ENCODE results near the gene GNAT3. TPM values are rescaled to one million over a fixed set of nuclear protein-coding genes. Genes with fewer than 3 reads are reported as not detected.

Gene GNAT3
- total and polyA plus RNA-seq, 12 donors, result not detected

DNA sequence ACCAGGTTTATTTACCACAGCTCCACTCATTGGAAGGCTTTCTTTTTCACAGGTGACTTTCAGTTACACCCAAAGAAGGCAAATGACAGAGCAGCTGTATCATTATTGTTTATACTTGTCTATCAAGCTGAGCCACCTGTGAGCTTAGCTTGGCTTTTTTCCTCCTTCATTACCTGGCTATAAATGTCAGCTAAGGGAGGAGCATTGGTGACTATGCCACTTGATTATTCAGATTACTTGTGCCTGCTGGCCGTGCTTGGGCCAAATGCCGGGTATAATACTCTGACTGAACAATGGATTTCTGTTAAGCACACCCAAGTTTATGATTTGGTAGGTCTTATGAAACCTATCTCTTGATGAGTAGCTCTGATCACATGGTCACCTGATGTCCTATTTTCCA lies 9.9 kb upstream of the GNAT3 start:
- no peak overlapping the region for H3K4me3 ChIP-seq
- no peak overlapping the region for H3K27ac ChIP-seq
- TF ChIP-seq POLR2A (IDR thresholded peaks at IDR 0.05), result no peak
- no peak for TF ChIP-seq CTCF (IDR thresholded peaks at IDR 0.05)
- no peaks in the 10 kb centered on the region for H3K36me3 ChIP-seq (replicated peaks in 1 of 2)
- H3K4me1 ChIP-seq (replicated peaks in 1 of 2), result peaks cover 10% of the 10 kb centered on the region in 2 donors
- no peak for DNase-seq
- H3K27me3 ChIP-seq, result no peaks in the 10 kb centered on the region
- 95 to 100% (median 99%) methylated on average over 2 of the region's 2 CpGs for WGBS, 4 donors
- no peaks in the 10 kb centered on the region for H3K9me3 ChIP-seq (replicated peaks in 1 of 3)
- intact Hi-C loops (cut with DNase I), result no loop called here

GRCh38 chr7:80520199-80520598 lies 8.3 kb upstream of the GNAT3 start:
- TF ChIP-seq POLR2A (IDR thresholded peaks at IDR 0.05), result no peak
- TF ChIP-seq CTCF (IDR thresholded peaks at IDR 0.05), result no peak
- H3K4me1 ChIP-seq (replicated peaks in 1 of 2), result peaks cover 12% of the 10 kb centered on the region in 2 donors
- no peak overlapping the region for H3K4me3 ChIP-seq
- 77 to 93% (median 89%) methylated on average over 2 of the region's 2 CpGs for WGBS, 4 donors
- no peaks in the 10 kb centered on the region for H3K27me3 ChIP-seq
- DNase-seq, result no peak
- H3K27ac ChIP-seq, result no peak overlapping the region
- intact Hi-C loops (cut with DNase I), result no loop called here
- H3K9me3 ChIP-seq (replicated peaks in 1 of 3), result no peaks in the 10 kb centered on the region
- no peaks in the 10 kb centered on the region for H3K36me3 ChIP-seq (replicated peaks in 1 of 2)

DNA sequence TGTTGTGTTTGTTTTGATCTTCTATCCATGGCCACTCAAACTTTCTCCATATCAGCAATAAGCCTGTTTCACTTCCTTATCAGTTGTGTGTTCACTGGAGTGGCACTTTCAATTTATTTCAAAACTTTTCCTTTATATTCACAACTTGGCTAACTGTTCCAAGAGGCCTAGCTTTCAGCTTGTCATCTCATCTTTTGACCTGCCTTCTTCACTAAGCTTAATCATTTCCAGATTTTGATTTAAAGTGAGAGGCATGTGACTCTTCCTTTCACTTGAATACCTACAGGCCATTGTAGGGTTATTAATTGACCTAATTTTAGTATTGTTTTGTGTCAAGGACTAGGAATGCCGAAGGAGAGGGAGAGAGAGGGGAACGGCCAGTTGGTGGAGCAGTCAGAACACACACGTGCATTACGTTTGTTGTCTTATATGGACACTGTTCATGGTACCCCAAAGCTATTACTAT lies 5.5 kb upstream of the GNAT3 start:
- H3K36me3 ChIP-seq (replicated peaks in 1 of 2), result no peaks in the 10 kb centered on the region
- no peaks in the 10 kb centered on the region for H3K9me3 ChIP-seq (replicated peaks in 1 of 3)
- peak overlapping the region in 1 of 5 donors; percentile 9 for H3K27ac ChIP-seq
- 44 to 51% (median 49%) methylated on average over 4 of the region's 4 CpGs for WGBS, 4 donors
- H3K27me3 ChIP-seq, result no peaks in the 10 kb centered on the region
- H3K4me3 ChIP-seq, result no peak overlapping the region
- TF ChIP-seq CTCF (IDR thresholded peaks at IDR 0.05) (no peak), POLR2A (IDR thresholded peaks at IDR 0.05) (no peak)
- intact Hi-C loops (cut with DNase I), result no loop called here
- no peak for DNase-seq
- H3K4me1 ChIP-seq (replicated peaks in 1 of 2), result peaks cover 12% of the 10 kb centered on the region in 2 donors

DNA sequence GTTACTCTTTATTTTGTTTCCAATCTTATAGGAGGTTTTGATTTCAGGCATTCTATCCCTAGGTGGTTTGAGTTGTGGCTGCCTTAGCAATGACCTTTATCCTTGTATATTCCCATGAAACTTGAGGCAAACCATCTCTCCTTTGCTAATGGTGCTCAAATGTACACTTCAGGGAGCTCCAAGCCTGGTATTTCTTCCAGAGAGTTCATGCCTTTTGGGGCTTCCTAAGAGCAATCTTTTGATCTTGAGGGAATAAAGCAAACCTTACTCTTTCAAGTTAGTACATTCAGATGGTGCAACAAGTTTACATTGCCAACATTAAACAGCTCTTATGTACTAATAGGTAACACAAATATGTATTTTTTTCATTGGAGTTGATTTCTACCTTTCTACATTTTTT lies 3.4 kb upstream of the GNAT3 start:
- H3K36me3 ChIP-seq (replicated peaks in 1 of 2), result no peaks in the 10 kb centered on the region
- peaks cover 12% of the 10 kb centered on the region in 2 donors for H3K4me1 ChIP-seq (replicated peaks in 1 of 2)
- H3K4me3 ChIP-seq, result no peak overlapping the region
- no peak for DNase-seq
- H3K27me3 ChIP-seq, result no peaks in the 10 kb centered on the region
- no peak for TF ChIP-seq POLR2A (IDR thresholded peaks at IDR 0.05)
- no peak for TF ChIP-seq CTCF (IDR thresholded peaks at IDR 0.05)
- no peaks in the 10 kb centered on the region for H3K9me3 ChIP-seq (replicated peaks in 1 of 3)
- intact Hi-C loops (cut with DNase I), result no loop called here
- no peak overlapping the region for H3K27ac ChIP-seq
